Breast epithelium (tissue), 4 donors: ENCODE data around the gene IRAK1BP1. TPM values are rescaled to one million over a fixed set of nuclear protein-coding genes. Genes with fewer than 3 reads are reported as not detected.
"Not testable (repeated sequence)": the region's sequence is repeated elsewhere in the genome, so short reads cannot be mapped to it uniquely, and the experiment has no call there.

Source experiments
- DNase-seq, 2 donors: peaks; one replicate each; pipeline ENCODE4 v3.0.0-alpha.2; 2019; ENCODE audit warnings: low spot score in 2 of 2
- H3K27ac ChIP-seq, 2 donors: fragments of 200-600 bp; sonication (generic) in 1 of 2; one replicate each; pipeline ENCODE4 v1.5.1; 2016 to 2019; ENCODE audit warnings: mild to moderate bottlenecking in 1 of 2
- H3K27me3 ChIP-seq, 2 donors: fragments of 200-600 bp; sonication (generic) in 1 of 2; one replicate each; pipeline versions ENCODE4 v1.5.1 to v1.6.0; 2017 to 2019; ENCODE audit warnings: control low read depth in 1 of 2, mild to moderate bottlenecking in 1 of 2
- H3K36me3 ChIP-seq: fragments of 200-600 bp; one replicate; pipeline ENCODE4 v1.5.1; 2019
- H3K4me1 ChIP-seq, 2 donors: fragments of 200-600 bp; sonication (generic); one replicate each; pipeline ENCODE4 v1.5.1; 2016 to 2019; ENCODE audit warnings: control low read depth in 1 of 2
- H3K4me3 ChIP-seq, 3 donors: fragments of 200-600 bp; sonication (generic); 1 replicate in 2 of 3; 2 replicates in 1 of 3; pipeline ENCODE4 v1.5.1; 2016 to 2019; ENCODE audit warnings: mild to moderate bottlenecking in 3 of 3, moderate library complexity in 2 of 3
- H3K9me3 ChIP-seq, 2 donors: fragments of 200-600 bp; sonication (generic) in 1 of 2; one replicate each; pipeline ENCODE4 v1.5.1; 2016 to 2019; ENCODE audit warnings: control low read depth in 1 of 2
- POLR2A ChIP-seq: fragments of 450-650 bp; IDR thresholded peaks from one replicate; pipeline ENCODE4 v1.6.1; 2016; ENCODE audit warnings: antibody characterized with exemption, mild to moderate bottlenecking, moderate library complexity
- POLR2AphosphoS5 ChIP-seq, 3 donors: sonication (generic); formaldehyde crosslinking; IDR thresholded peaks; one replicate each; pipeline ENCODE4 v1.6.1; 2017; ENCODE audit warnings: antibody characterized with exemption in 3 of 3
- intact Hi-C: fragments of 100-400 bp; cut with DNase I; formaldehyde crosslinking; loops from one replicate; pipeline ENCODE4 v1.15.1; 2023; ENCODE audit warnings: low total_unique reads
- total RNA-seq, 3 donors: library from RNA; depleted of rRNA; stranded (reverse); fragments of >200 nt; gene quantifications; one replicate each; pipeline ENCODE4 v1.1.0, GENCODE V29; 2016
- TF ChIP-seq, protein P1 (sequence below), 3 donors: fragments of 450-650 bp; IDR thresholded peaks; one replicate each; pipeline ENCODE4 v1.5.1; 2016 to 2017; ENCODE audit warnings: antibody characterized with exemption in 3 of 3, mild to moderate bottlenecking in 3 of 3, moderate library complexity in 3 of 3

IRAK1BP1 gene
- total RNA-seq, 3 donors from 2014 or later = 3.5 to 10.0 (median 4.3) TPM

DNA sequence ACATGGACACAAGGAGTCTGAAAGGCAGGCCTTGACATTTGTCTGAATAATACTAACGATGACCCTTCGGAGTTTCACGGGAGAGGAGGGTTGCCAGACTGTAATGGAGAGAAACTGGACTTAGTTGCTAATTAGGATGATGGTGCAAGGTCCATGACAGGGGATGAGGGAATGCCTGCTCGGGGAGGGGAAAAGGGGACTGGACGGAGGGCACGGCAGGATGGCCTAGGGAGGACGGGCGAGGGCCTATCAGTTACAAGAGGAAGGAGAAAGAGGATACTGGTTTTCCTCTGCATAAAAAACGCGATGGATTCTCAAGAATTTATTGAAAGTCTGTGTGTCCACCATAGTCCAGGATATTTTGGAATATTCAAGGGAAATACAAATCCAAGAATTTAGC lies 42.7 kb downstream of the IRAK1BP1 start:
- no peaks in the 10 kb centered on the region for H3K4me1 ChIP-seq
- peak overlapping the region; percentile 52 to 66 (median 55) for H3K4me3 ChIP-seq
- H3K9me3 ChIP-seq = no peaks in the 10 kb centered on the region
- H3K36me3 ChIP-seq = no peaks in the 10 kb centered on the region
- H3K27ac ChIP-seq = no peak overlapping the region
- intact Hi-C loops = no loop called here
- H3K27me3 ChIP-seq = no peaks in the 10 kb centered on the region
- DNase-seq = no peak
- TF ChIP-seq, protein P1, sequence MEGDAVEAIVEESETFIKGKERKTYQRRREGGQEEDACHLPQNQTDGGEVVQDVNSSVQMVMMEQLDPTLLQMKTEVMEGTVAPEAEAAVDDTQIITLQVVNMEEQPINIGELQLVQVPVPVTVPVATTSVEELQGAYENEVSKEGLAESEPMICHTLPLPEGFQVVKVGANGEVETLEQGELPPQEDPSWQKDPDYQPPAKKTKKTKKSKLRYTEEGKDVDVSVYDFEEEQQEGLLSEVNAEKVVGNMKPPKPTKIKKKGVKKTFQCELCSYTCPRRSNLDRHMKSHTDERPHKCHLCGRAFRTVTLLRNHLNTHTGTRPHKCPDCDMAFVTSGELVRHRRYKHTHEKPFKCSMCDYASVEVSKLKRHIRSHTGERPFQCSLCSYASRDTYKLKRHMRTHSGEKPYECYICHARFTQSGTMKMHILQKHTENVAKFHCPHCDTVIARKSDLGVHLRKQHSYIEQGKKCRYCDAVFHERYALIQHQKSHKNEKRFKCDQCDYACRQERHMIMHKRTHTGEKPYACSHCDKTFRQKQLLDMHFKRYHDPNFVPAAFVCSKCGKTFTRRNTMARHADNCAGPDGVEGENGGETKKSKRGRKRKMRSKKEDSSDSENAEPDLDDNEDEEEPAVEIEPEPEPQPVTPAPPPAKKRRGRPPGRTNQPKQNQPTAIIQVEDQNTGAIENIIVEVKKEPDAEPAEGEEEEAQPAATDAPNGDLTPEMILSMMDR (IDR thresholded peaks at IDR 0.05) = no peak
- TF ChIP-seq POLR2AphosphoS5 (IDR thresholded peaks at IDR 0.05) = no peak
- TF ChIP-seq POLR2A = no peak

DNA sequence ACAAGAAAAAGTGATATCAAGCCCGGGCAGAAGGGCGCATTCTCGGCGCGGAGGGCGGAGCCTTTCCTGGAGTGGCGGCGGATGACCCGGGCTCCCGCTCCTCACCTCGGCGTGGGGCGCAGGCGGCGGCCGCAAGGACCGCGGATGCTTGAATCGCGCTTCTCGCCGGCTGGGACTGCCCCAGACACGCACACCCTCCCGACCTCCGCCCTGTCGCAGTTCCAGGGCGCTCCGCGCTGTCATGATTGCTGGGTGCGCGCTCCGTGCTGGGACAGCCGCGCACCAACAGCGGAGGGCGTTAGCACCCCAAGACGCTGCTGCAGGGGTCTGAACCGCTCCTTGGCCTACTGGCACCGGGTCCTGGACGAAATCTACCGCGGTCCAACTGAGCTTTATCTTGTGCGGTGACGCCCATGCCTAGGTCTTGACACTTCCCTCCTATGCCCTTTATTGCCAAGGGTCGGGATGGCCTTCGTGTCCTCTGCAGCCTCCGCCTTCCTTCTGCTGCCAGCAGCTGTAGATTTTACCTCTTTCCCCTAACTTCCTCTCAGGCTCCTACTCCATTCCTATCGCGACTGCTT lies 43.3 kb downstream of the IRAK1BP1 start:
- peak overlapping the region in 1 of 2 donors; percentile 20 for H3K27ac ChIP-seq
- peak overlapping the region; percentile 52 to 66 (median 55) for H3K4me3 ChIP-seq
- H3K36me3 ChIP-seq = no peaks in the 10 kb centered on the region
- no peaks in the 10 kb centered on the region for H3K27me3 ChIP-seq
- TF ChIP-seq, protein P1 (IDR thresholded peaks at IDR 0.05) = no peak
- no peak for TF ChIP-seq POLR2AphosphoS5 (IDR thresholded peaks at IDR 0.05)
- no peaks in the 10 kb centered on the region for H3K9me3 ChIP-seq
- no peak for DNase-seq
- intact Hi-C loops = no loop called here
- H3K4me1 ChIP-seq = no peaks in the 10 kb centered on the region

DNA sequence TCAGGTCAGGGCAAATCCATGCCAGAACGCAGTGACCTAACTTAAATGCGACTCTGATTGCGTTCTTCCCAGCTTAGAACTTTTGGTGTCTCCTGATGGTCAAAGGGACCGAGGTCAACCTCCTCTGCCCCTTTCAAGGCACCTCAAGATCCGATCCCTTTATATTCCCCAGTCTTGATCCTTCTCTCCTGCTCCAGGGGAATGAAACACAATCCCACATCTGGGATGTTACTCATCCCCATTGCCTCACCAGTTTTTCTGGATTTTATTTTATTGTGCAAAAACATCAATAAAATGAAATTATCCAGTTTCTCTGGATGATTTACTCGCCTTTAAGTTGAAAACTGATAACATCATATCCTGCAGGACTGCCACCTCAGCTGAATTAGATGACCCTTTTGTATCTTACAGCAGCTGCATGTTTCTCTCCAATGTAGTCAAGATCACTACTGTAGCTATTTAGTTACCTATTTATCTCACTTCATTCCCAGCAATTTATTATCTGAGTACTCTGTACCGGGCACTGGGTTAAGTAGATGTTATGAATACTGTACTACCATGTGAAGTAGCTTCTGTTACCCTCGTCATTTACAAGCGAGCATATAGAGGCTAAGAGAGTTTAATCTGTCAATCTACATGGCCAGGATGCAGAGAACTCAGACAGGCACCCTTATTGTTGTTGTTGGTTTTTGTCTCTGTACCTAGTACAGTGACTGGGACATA lies 44.0 kb downstream of the IRAK1BP1 start:
- H3K27me3 ChIP-seq = no peaks in the 10 kb centered on the region
- H3K36me3 ChIP-seq = no peaks in the 10 kb centered on the region
- intact Hi-C loops = no loop called here
- no peaks in the 10 kb centered on the region for H3K9me3 ChIP-seq
- TF ChIP-seq POLR2A = no peak
- no peak for TF ChIP-seq POLR2AphosphoS5 (IDR thresholded peaks at IDR 0.05)
- TF ChIP-seq, protein P1 (IDR thresholded peaks at IDR 0.05) = no peak
- H3K4me1 ChIP-seq = no peaks in the 10 kb centered on the region
- peak overlapping the region; percentile 52 to 66 (median 55) for H3K4me3 ChIP-seq
- peak overlapping the region in 1 of 2 donors; percentile 20 for H3K27ac ChIP-seq
- DNase-seq = no peak

DNA sequence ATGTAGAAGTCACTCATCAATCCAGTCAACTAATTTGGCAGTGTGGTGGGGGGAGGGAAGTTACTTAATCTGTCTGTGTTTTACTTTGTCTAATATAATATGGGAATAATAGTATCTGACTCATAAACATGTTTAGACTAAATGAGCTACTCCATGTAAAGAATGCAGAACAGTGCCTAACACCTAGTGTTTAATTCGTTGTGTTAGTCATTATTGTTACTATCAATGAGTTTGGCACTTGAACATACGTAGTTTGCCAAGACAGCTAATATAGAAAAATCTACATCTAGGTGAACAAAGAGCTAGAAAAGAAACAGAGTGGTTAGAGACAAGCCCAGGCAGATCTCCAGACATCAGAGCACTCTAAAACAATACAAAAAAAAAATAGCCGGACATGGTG lies 49.1 kb downstream of the IRAK1BP1 start:
- H3K36me3 ChIP-seq = no peaks in the 10 kb centered on the region
- intact Hi-C loops = no loop called here
- TF ChIP-seq, protein P1 (IDR thresholded peaks at IDR 0.05) = no peak
- TF ChIP-seq POLR2A (no peak), POLR2AphosphoS5 (IDR thresholded peaks at IDR 0.05) (no peak)
- peaks cover 6 to 12% of the 10 kb centered on the region in 2 donors for H3K9me3 ChIP-seq
- no peak overlapping the region for H3K27ac ChIP-seq
- no peaks in the 10 kb centered on the region for H3K4me1 ChIP-seq
- H3K27me3 ChIP-seq = no peaks in the 10 kb centered on the region
- H3K4me3 ChIP-seq = no peak overlapping the region
- no peak for DNase-seq

DNA sequence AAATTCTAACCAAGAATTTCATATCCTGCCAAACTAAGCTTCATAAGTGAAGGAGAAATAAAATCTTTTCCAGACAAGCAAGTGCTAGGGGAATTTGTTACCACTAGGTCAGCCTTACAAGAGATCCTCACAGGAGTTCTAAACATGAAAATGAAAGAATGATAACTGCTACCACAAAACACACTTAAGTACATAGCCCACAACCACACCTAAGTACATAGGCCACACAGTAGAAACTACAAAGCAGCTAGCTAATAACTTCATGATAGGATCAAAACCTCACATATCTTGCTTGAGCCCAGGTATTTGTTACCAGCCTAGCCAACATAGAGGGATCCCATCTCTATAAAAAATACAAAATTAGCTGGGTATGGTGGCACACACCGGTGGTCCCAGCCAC lies 50.4 kb downstream of the IRAK1BP1 start:
- H3K36me3 ChIP-seq = no peaks in the 10 kb centered on the region
- no peak overlapping the region for H3K27ac ChIP-seq
- intact Hi-C loops = no loop called here
- H3K27me3 ChIP-seq = no peaks in the 10 kb centered on the region
- no peak overlapping the region for H3K4me3 ChIP-seq
- H3K9me3 ChIP-seq = peaks cover 11 to 15% of the 10 kb centered on the region in 2 donors
- H3K4me1 ChIP-seq = no peaks in the 10 kb centered on the region
- TF ChIP-seq POLR2A (no peak), POLR2AphosphoS5 (IDR thresholded peaks at IDR 0.05) (no peak)
- TF ChIP-seq, protein P1 (IDR thresholded peaks at IDR 0.05) = no peak
- no peak for DNase-seq

DNA sequence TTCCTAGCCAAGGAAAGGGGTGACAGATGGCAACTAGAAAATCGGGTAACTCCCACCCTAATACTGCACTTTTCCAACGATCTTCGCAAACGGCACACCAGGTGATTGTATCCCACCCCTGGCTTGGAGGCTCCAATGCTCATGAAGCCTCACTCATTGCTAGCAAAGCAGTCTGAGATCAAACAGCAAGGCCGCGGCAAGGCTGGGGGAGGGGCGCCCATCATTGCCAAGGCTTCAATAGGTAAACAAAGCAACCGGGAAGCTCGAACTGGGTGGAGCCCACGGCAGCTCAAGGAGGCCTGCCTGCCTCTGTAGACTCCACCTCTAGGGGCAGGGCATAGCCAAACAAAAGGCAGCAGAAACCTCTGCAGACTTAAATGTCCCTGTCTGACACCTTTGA lies 53.8 kb downstream of the IRAK1BP1 start:
- H3K4me1 ChIP-seq, H3K27me3 ChIP-seq, H3K27ac ChIP-seq, H3K4me3 ChIP-seq, intact Hi-C loops, DNase-seq, H3K36me3 ChIP-seq: not testable (repeated sequence)
- H3K9me3 ChIP-seq = peaks cover 11 to 33% of the 10 kb centered on the region in 2 donors
